Suprapubic skin (tissue), 4 donors: Measurements from ENCODE around the gene SERINC5.

ENCODE experiments used
- EP300 ChIP-seq: sonication (generic); formaldehyde crosslinking; IDR thresholded peaks from one replicate; pipeline ENCODE4 v1.6.1; 2017; ENCODE audit warnings: antibody characterized with exemption
- POLR2A ChIP-seq, 2 donors: fragments of 450-650 bp; IDR thresholded peaks; one replicate each; pipeline ENCODE4 v1.6.1; 2017; ENCODE audit warnings: antibody characterized with exemption in 2 of 2, mild to moderate bottlenecking in 2 of 2, moderate library complexity in 2 of 2
- POLR2AphosphoS5 ChIP-seq, 3 donors: sonication (generic); formaldehyde crosslinking; IDR thresholded peaks; one replicate each; pipeline ENCODE4 v1.6.1; 2017; ENCODE audit warnings: antibody characterized with exemption in 3 of 3
- TF ChIP-seq, protein P1 (sequence below), 2 donors: fragments of 200-600 bp in 1 of 2; fragments of 450-650 bp in 1 of 2; sonication (generic) in 1 of 2; IDR thresholded peaks; one replicate each; pipeline ENCODE4 v1.5.1; 2016 to 2019; ENCODE audit warnings: antibody characterized with exemption in 2 of 2, mild to moderate bottlenecking in 1 of 2, moderate library complexity in 1 of 2

DNA sequence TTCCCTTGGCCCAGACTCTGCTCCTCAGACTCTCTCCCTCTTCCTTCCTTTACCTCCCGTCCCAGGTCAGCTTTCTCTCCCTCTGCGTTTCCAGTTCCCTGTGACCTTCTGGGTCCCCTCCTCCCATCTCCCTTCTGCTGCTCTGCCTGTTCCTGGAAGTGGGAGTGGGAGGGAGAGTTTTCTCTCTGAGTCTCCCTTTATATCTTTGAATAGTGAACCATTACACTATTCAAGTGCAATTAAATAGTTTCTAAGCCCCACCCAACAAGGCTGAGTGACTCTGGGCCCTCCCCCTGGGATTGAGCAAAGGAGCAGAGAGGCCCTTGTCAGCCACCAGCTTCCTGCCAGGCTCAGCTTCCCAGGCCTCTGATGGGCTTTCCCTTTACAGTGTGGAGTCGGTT is 185.9 kb downstream of the SERINC5 start:
- TF ChIP-seq, protein P1, sequence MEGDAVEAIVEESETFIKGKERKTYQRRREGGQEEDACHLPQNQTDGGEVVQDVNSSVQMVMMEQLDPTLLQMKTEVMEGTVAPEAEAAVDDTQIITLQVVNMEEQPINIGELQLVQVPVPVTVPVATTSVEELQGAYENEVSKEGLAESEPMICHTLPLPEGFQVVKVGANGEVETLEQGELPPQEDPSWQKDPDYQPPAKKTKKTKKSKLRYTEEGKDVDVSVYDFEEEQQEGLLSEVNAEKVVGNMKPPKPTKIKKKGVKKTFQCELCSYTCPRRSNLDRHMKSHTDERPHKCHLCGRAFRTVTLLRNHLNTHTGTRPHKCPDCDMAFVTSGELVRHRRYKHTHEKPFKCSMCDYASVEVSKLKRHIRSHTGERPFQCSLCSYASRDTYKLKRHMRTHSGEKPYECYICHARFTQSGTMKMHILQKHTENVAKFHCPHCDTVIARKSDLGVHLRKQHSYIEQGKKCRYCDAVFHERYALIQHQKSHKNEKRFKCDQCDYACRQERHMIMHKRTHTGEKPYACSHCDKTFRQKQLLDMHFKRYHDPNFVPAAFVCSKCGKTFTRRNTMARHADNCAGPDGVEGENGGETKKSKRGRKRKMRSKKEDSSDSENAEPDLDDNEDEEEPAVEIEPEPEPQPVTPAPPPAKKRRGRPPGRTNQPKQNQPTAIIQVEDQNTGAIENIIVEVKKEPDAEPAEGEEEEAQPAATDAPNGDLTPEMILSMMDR (IDR thresholded peaks at IDR 0.05): no peak
- TF ChIP-seq POLR2AphosphoS5 (IDR thresholded peaks at IDR 0.05) (no peak), POLR2A (IDR thresholded peaks at IDR 0.05) (no peak), EP300 (no peak)
